HL-60/S4 treated with phorbol 12-myristate 13-acetate at 8.2 ng/mL for 4 days and 3 days (cell line): ENCODE results near the gene MAMLD1.

Experiments used
- in situ Hi-C: fragments of 300-500 bp; cut with MboI; formaldehyde crosslinking; loops from 2 replicates; pipeline ENCODE4 v1.15.0; 2022; ENCODE audit warnings: low sequenced_read_pairs

The MAMLD1 gene

GRCh38 chrX:150456466-150456865 is 93.3 kb downstream of the MAMLD1 start:
- in situ Hi-C loops = no loop called here

GRCh38 chrX:150456941-150457340 is 93.8 kb downstream of the MAMLD1 start:
- in situ Hi-C loops = no loop called here

- in situ Hi-C loops = no loop called here
Measured at GRCh38 chrX:150459196-150459595, 96.1 kb downstream of the MAMLD1 start.

GRCh38 chrX:150460063-150460462 is 96.9 kb downstream of the MAMLD1 start:
- in situ Hi-C loops = no loop called here

GRCh38 chrX:150460781-150461180 is 97.7 kb downstream of the MAMLD1 start:
- in situ Hi-C loops = no loop called here

GRCh38 chrX:150463566-150463965 is 100.4 kb downstream of the MAMLD1 start:
- in situ Hi-C loops = no loop called here

- in situ Hi-C loops = no loop called here
Measured at GRCh38 chrX:150464001-150464400, 100.9 kb downstream of the MAMLD1 start.

GRCh38 chrX:150465326-150465725 is 102.2 kb downstream of the MAMLD1 start:
- in situ Hi-C loops = no loop called here

GRCh38 chrX:150465881-150466775 is 103.0 kb downstream of the MAMLD1 start:
- in situ Hi-C loops = no loop called here

- in situ Hi-C loops = no loop called here
Measured at GRCh38 chrX:150472306-150472705, 109.2 kb downstream of the MAMLD1 start.

GRCh38 chrX:150473371-150473770 is 110.3 kb downstream of the MAMLD1 start:
- in situ Hi-C loops = no loop called here

GRCh38 chrX:150475461-150475860 is 112.3 kb downstream of the MAMLD1 start:
- in situ Hi-C loops = no loop called here

GRCh38 chrX:150476164-150476699 is 113.1 kb downstream of the MAMLD1 start:
- in situ Hi-C loops = no loop called here

GRCh38 chrX:150477371-150477770 is 114.3 kb downstream of the MAMLD1 start:
- in situ Hi-C loops = no loop called here

GRCh38 chrX:150478496-150479492 is 115.7 kb downstream of the MAMLD1 start:
- in situ Hi-C loops = no loop called here

GRCh38 chrX:150482537-150483206 is 119.6 kb downstream of the MAMLD1 start:
- in situ Hi-C loops = no loop called here

- in situ Hi-C loops = no loop called here
Measured at GRCh38 chrX:150483356-150483985, 120.4 kb downstream of the MAMLD1 start.

GRCh38 chrX:150486011-150486410 is 122.9 kb downstream of the MAMLD1 start:
- in situ Hi-C loops = no loop called here

GRCh38 chrX:150487369-150488094 is 124.4 kb downstream of the MAMLD1 start:
- in situ Hi-C loops = no loop called here
